Endothelial cell of umbilical vein (primary cell): ENCODE data around the gene ARHGEF10L. TPM values are rescaled to one million over a fixed set of nuclear protein-coding genes. Genes with fewer than 3 reads are reported as not detected.

Source experiments
- BruUV-seq: library from RNA; stranded (reverse); fragments of 400-500 nt; replicated peaks from 2 replicates; lab custom pipeline; 2021; lab: Mats Ljungman, UMichigan
- CTCF ChIA-PET: fragments of 300-600, 350-600 bp; sonication (Branson Sonifier 250); formaldehyde crosslinking; loops from one replicate; lab custom pipeline; 2021; ENCODE audit warnings: antibody characterized with exemption, inconsistent platforms; lab: Charles Lee
- POLR2A ChIA-PET: fragments of 300-600, 350-600 bp; sonication (Branson Sonifier 250); formaldehyde crosslinking; loops from one replicate; lab custom pipeline; 2021; ENCODE audit warnings: antibody characterized with exemption, inconsistent platforms; lab: Charles Lee
- DNase-seq: peaks from one replicate; pipeline ENCODE4 v3.0.0-alpha.2; 2011; ENCODE audit warnings: low read depth, low spot score
- FAIRE-seq: peaks from 2 replicates; lab custom pipeline; 2011; peaks lifted over from hg19 to GRCh38; lab: Jason Lieb, UNC
- H2AFZ ChIP-seq: 2 replicates; pipeline ENCODE4 v1.6.0; 2012; ENCODE audit warnings: low read depth, low read length, control low read depth, inconsistent platforms
- H3K27ac ChIP-seq: 2 replicates; pipeline ENCODE4 v1.5.1; 2011; ENCODE audit warnings: low read depth, mild to moderate bottlenecking, control low read depth, low read length, moderate library complexity; ENCODE audit not compliant: insufficient read depth
- H3K27me3 ChIP-seq, 2 experiments: 2 replicates each; pipeline versions ENCODE4 v1.6.0 to v1.6.1; 2011; ENCODE audit warnings: low read length in 2 of 2, mixed read lengths in 1 of 2; ENCODE audit not compliant: control insufficient read depth in 2 of 2, insufficient read depth in 2 of 2
- H3K36me3 ChIP-seq, 2 experiments: 2 replicates in 1 of 2; 3 replicates in 1 of 2; pipeline ENCODE4 v1.5.1; 2011; ENCODE audit warnings: low read length in 2 of 2, mild to moderate bottlenecking in 1 of 2, moderate library complexity in 1 of 2; ENCODE audit not compliant: control insufficient read depth in 2 of 2, insufficient read depth in 2 of 2; ENCODE audit errors: extremely low read depth in 1 of 2
- H3K4me1 ChIP-seq: 3 replicates; pipeline ENCODE4 v1.5.1; 2011; ENCODE audit warnings: mild to moderate bottlenecking, low read length; ENCODE audit not compliant: control insufficient read depth, insufficient read depth; ENCODE audit errors: extremely low read depth
- H3K4me2 ChIP-seq: 2 replicates; pipeline ENCODE4 v1.6.1; 2011; ENCODE audit warnings: low read length, control low read depth, mixed read lengths; ENCODE audit not compliant: insufficient read depth
- H3K4me3 ChIP-seq, 3 experiments: fragments of 200-600 bp in 1 of 3; sonication (generic), shearing (Covaris generic) in 1 of 3; replicated peaks in 1 of 3; 2 replicates each; pipeline ENCODE4 v1.5.1; 2011 to 2016; ENCODE audit warnings: control low read depth in 3 of 3, low read length in 3 of 3, mild to moderate bottlenecking in 2 of 3, inconsistent platforms in 1 of 3, low read depth in 1 of 3, moderate library complexity in 1 of 3; ENCODE audit not compliant: insufficient read depth in 1 of 3
- H3K79me2 ChIP-seq: 2 replicates; pipeline ENCODE4 v1.6.0; 2012; ENCODE audit warnings: low read length, inconsistent platforms; ENCODE audit not compliant: control insufficient read depth, insufficient read depth
- H3K9ac ChIP-seq: replicated peaks from 2 replicates; pipeline ENCODE3; 2011; ENCODE audit warnings: low read length, control low read depth; ENCODE audit not compliant: insufficient read depth; ENCODE audit errors: extremely low read depth
- H3K9me1 ChIP-seq: replicated peaks from 3 replicates; pipeline ENCODE4 v1.6.0; 2011; ENCODE audit warnings: mild to moderate bottlenecking, low read length; ENCODE audit not compliant: control insufficient read depth, insufficient read depth; ENCODE audit errors: extremely low read depth
- H3K9me3 ChIP-seq: replicated peaks from 2 replicates; pipeline ENCODE4 v1.5.1; 2012; ENCODE audit warnings: low read length, inconsistent platforms; ENCODE audit not compliant: control insufficient read depth, insufficient read depth
- H4K20me1 ChIP-seq: replicated peaks from 2 replicates; pipeline ENCODE3; 2011; ENCODE audit warnings: mild to moderate bottlenecking, low read length; ENCODE audit not compliant: control insufficient read depth, insufficient read depth; ENCODE audit errors: extremely low read depth
- CTCF ChIP-seq, 2 donors: IDR thresholded peaks; 1 replicate in 1 of 2; 2 replicates in 1 of 2; pipeline ENCODE4 v1.5.1; 2011; ENCODE audit warnings: low read length in 2 of 2, mild to moderate bottlenecking in 2 of 2, moderate library complexity in 2 of 2, control low read depth in 1 of 2, inconsistent platforms in 1 of 2, low read depth in 1 of 2; ENCODE audit not compliant: insufficient read depth in 1 of 2; ENCODE audit errors: extremely low read depth in 1 of 2
- EZH2 ChIP-seq: IDR thresholded peaks from 2 replicates; pipeline ENCODE4 v1.6.1; 2012; ENCODE audit warnings: borderline replicate concordance, low read depth, mild to moderate bottlenecking, moderate library complexity, low read length, inconsistent platforms; ENCODE audit not compliant: severe bottlenecking
- FOS ChIP-seq: IDR thresholded peaks from 2 replicates; pipeline ENCODE4 v1.6.1; 2011; ENCODE audit warnings: mild to moderate bottlenecking, low read length, moderate library complexity, borderline replicate concordance; ENCODE audit not compliant: insufficient read depth
- GATA2 ChIP-seq: IDR thresholded peaks from 2 replicates; pipeline ENCODE4 v1.7.0; 2011; ENCODE audit warnings: low read depth, mild to moderate bottlenecking, moderate library complexity, mixed read lengths, low read length; ENCODE audit not compliant: insufficient read length, insufficient read depth
- JUN ChIP-seq: IDR thresholded peaks from 2 replicates; pipeline ENCODE4 v1.6.1; 2011; ENCODE audit warnings: borderline replicate concordance, low read depth; ENCODE audit not compliant: insufficient read length, insufficient read depth
- MAX ChIP-seq: IDR thresholded peaks from 2 replicates; pipeline ENCODE4 v1.6.1; 2011; ENCODE audit not compliant: insufficient read depth, insufficient read length
- MYC ChIP-seq: IDR thresholded peaks from one replicate; pipeline ENCODE4 v1.6.1; 2011; ENCODE audit warnings: mild to moderate bottlenecking, low read depth, low read length
- POLR2A ChIP-seq: IDR thresholded peaks from 2 replicates; pipeline ENCODE4 v1.6.1; 2012; ENCODE audit warnings: low read depth, mild to moderate bottlenecking, control low read depth, low read length
- POLR2AphosphoS5 ChIP-seq: IDR thresholded peaks from 2 replicates; pipeline ENCODE4 v1.6.1; 2012; ENCODE audit warnings: low read depth, mild to moderate bottlenecking, control low read depth, low read length, moderate library complexity; ENCODE audit not compliant: insufficient read depth
- dilution Hi-C: fragments of 300-500 bp; cut with MboI; formaldehyde crosslinking; loops from one replicate; pipeline ENCODE4 v1.15.0; 2019; ENCODE audit warnings: low sequenced_read_pairs; ENCODE audit not compliant: extremely low pct_ligation_motif_present
- intact Hi-C: fragments of 100-400 bp; cut with micrococcal nuclease; formaldehyde crosslinking; loops from one replicate; pipeline ENCODE4 v1.10.0; 2022
- polyA plus RNA-seq, 4 experiments: library from polyadenylated mRNA; depleted of rRNA in 3 of 4; stranded (reverse) in 3 of 4; unstranded in 1 of 4; fragments of >200 nt; gene quantifications; 2 replicates each; pipeline versions ENCODE4 v1.2.1 to v1.2.3, GENCODE V29; 2011 to 2012; ENCODE audit warnings: missing spikeins in 1 of 4
- total RNA-seq: library from RNA; stranded (reverse); gene quantifications from 2 replicates; pipeline ENCODE4 v1.2.3, GENCODE V29; 2021

The ARHGEF10L gene
- total and polyA plus RNA-seq, 2 donors (not counting 3 experiments of a cell fraction or from before 2014, with no cell fraction given) = 1.9 to 5.2 TPM

GRCh38 chr1:17614586-17614985 is 75.1 kb downstream of the ARHGEF10L start:
- no TSS peak for BruUV-seq

GRCh38 chr1:17615157-17615556 is 75.7 kb downstream of the ARHGEF10L start:
- TF ChIP-seq FOS (no peak), CTCF (IDR thresholded peaks at IDR 0.05; ENCODE audit: extremely low read depth in 1 of 2, insufficient read depth in 1 of 2, low read depth in 1 of 2, low read length in 2 of 2) (no peak), MYC (no peak), EZH2 (no peak), POLR2A (no peak), JUN (no peak), MAX (no peak), GATA2 (no peak), POLR2AphosphoS5 (no peak)
- BruUV-seq = no TSS peak
- no peaks in the 10 kb centered on the region for H3K36me3 ChIP-seq
- H3K9me1 ChIP-seq = no peaks in the 10 kb centered on the region
- no peaks in the 10 kb centered on the region for H3K27me3 ChIP-seq
- H3K4me2 ChIP-seq = no peak overlapping the region
- ChIA-PET CTCF (interaction anchor here (1.5 kb wide), 1 partner anchor 8 kb away, joined by 4 read pairs; no protein-coding TSS in a partner anchor), POLR2A (no interaction called here)
- H3K4me1 ChIP-seq = no peaks in the 10 kb centered on the region
- H4K20me1 ChIP-seq = no peaks in the 10 kb centered on the region
- dilution Hi-C loops = no loop called here
- H3K4me3 ChIP-seq = no peak overlapping the region
- H3K27ac ChIP-seq = no peak overlapping the region
- FAIRE-seq (no peak), DNase-seq (no peak)
- no peaks in the 10 kb centered on the region for H3K9me3 ChIP-seq
- no peak overlapping the region for H3K9ac ChIP-seq
- H3K79me2 ChIP-seq = no peaks in the 10 kb centered on the region
- no peak overlapping the region for H2AFZ ChIP-seq
- intact Hi-C loops = no loop called here

More at GRCh38 chr1:17614586-17614985, 75.1 kb downstream of the ARHGEF10L start:
- Histone ChIP-seq H2AFZ (no peak overlapping the region), H3K4me2 (no peak overlapping the region), H3K4me1 (no peaks in the 10 kb centered on the region), H3K27me3 (no peaks in the 10 kb centered on the region), H3K79me2 (no peaks in the 10 kb centered on the region), H3K9me3 (no peaks in the 10 kb centered on the region), H3K4me3 (no peak overlapping the region), H3K9me1 (no peaks in the 10 kb centered on the region), H4K20me1 (no peaks in the 10 kb centered on the region), H3K27ac (no peak overlapping the region), H3K9ac (no peak overlapping the region), H3K36me3 (no peaks in the 10 kb centered on the region)
- ChIA-PET POLR2A (no interaction called here), CTCF (interaction anchor here (0.7 to 1.5 kb wide), 2 partner anchors 8 to 961 kb away, joined by 3 to 4 read pairs; no protein-coding TSS in a partner anchor)
- intact Hi-C loops = no loop called here
- dilution Hi-C loops = no loop called here
- DNase-seq = no peak
- no peak for TF ChIP-seq POLR2A
- no peak for TF ChIP-seq EZH2
- no peak for TF ChIP-seq JUN
- no peak for TF ChIP-seq MAX
- FAIRE-seq = no peak
